NCI-H1436 treated with DMSO at 0.1 percent for 48 hours (cell line): ENCODE measurements around the gene FUT8.
A peak's percentile ranks its signal among the peaks of the same experiment; 100 is the strongest.

ENCODE experiments used
- DNase-seq: peaks from one replicate; lab custom pipeline; 2025; lab: John Stamatoyannopoulos, UW

The FUT8 gene

DNA sequence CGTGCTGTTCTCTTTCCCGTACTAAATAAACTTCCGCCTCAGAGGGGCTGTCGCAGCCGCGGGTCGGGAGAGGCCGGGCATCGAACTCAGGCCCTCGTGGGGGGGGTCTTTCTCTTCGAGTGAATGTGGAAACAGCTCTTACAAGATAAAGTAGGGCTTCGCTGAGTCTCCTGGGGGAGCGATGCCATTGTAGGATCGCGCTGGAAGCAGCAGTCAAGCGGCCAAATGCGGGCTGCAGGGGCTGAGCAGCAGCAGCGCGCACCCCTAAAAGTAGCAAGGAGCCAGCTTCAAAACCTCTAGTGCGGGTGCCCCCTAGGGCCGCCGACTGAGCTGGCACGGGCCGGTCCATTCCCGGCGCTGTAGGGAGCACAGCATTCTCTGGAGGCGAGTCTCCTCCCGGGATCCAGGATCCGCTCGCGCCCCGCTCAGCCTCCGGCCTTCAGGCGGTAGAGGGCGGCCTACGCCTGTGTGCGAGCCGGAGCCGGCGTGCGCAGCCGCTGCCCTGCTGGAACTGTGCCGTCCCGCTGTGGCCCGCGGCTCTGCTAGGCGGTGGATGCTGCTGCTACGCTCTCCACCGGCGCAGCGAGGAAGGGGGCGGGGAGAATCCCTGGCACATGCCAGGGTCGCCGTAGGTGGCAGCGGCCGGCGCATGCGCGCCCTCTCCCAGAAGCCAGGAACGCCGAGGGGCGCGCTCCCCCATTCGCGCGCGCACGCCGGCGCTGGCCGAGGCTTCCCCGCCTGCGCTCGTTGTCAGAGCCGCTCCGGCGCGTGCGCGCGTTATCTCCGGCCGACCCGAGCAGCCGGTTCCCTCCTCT is at the start of gene FUT8:
FUT8 (plus strand) TSS at position 699 of the 815 bp plus-strand sequence. CDS start 148,834 bp downstream, outside the sequence.
- peak; percentile 66 for DNase-seq

DNA sequence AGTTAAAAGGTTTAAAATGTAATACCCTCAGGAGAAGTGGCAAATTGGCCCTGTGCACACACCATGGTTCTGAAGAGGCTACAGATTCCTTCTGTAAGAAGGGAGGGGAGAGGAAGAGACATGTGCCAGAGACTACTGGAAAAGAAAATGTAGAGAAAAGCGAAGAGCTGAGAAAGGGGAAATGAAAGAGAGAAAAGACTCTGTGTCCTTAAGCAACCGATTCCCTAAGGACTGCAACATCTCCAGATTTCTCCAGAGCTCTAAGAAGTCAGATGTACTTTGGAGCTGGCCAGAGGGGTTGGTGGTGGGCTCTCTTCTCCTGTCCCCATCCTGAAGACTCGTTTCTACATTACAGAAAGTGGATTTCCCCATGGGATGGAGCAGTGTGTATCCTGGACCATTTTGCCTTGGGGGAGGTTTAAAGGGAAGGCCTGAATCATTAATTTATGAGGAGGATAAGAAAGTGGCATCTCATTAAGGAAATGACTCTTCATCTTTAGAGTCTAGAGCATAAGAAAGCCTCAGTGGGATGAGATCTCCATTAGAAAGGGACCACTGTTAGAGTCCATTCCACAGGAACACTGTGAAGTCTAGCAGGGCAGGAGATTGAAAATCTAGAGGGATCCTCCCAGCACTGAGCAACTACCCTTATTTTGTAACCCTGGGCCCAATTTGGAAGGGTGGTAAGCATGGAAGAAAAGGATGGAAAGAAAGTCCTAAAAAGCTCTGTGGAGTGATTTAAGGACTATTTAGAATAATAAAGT is 45.5 kb upstream of the FUT8 start:
- no peak for DNase-seq

DNA sequence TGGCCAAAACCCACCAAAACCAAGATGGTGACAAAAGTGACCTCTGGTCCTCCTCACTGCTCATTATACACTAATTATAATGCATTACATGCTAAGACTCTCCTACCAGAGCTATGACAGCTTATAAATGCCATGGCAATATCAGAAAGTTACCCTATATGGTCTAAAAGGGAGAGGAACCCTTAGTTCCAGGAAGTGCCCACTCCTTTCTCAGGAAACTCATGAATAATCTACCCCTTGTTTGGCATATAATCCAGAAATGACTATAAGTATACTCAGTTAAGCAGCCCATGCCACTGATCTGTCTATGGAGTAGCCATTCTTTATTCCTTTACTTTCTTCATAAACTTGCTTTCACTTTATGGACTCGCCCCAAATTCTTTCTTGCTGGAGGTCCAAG is 43.0 kb upstream of the FUT8 start:
- no peak for DNase-seq

DNA sequence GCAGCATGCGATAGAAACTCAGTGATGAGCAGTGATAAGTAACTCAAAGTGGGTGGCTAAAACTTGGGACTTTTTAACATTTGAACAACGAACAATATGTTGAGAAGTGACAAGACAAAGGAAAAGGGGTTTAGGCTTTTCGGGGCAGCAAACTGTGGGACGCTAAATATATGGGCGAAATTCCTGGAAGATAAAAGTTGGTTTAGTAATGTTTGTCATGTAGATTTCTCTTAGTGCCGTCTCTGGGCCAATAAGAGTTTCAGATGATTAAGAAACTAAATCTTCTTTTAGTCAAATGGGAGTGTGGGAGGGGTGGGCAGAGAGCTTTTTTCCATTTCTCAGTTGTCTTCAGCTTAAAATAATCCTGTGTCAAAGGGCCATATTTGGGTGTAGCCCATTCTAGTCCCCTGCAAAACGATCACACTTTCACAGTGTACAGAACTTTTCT is 41.7 kb upstream of the FUT8 start:
- no peak for DNase-seq

DNA sequence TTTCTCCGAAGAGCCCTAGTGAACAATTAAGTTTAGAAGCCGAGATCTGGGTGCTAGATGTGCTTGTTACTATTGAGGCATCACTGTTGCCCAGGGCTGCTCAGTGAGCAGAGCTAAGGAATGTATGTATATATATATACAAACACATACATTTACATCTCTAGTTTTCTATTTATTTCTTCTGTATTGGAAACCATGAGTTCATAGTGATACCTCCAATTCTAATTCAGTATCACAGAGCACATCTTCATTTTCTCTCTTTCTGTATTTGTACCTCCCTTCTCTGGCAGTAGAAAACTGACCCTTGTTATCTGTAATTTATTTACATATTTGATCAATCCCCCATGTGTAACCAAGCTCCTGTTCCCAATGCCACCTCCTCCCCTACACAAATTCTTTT is 40.7 kb upstream of the FUT8 start:
- no peak for DNase-seq

DNA sequence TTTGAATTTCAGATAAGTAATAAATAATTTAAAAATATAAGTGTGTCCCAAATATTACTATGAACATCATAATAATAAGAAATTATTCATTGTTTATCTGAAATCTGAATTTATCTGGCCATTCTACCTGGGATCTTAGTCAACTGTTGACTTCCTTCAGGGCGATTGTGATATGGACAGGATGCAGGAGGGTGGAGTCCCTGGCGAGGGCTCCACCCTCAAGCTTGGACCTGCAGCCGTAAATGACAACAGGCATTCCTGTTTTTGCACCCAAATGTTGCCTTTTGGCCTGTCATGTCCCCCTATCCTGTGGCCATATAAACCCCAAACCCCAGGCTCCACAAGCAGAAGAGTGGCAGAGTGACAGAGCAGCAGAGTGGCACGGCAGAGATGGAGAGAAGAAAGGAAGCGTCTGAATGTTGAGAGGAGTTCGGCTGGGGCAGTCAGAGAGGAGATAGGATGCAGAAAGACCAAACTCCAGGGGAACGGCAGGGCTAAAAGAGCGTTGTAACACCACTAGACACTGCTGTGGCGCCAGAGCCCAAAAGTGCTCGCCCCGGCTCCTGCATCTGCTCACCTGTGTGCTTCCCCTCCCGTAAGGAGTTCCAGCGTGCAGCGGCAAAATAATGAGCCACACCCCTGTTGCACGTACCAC is 39.4 kb upstream of the FUT8 start:
- DNase-seq: no peak

DNA sequence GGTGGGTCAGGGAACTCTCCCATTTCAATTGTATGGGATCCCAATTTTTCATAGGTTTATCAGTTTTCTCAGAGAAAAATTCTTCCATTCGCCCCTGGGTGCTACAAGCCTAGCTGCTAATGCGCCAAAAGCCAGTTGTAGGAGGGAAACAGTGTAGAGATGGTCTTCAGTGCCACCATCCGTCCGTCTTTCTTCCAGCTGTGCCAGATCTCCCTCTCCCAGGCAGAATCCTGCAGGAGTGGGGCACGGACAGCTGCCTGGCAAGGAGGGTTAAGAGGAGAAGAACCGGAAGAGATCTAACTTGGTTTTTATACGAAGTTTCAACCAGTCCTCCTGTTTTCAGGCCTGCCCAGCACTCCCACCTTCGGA is 38.9 kb upstream of the FUT8 start:
- no peak for DNase-seq

DNA sequence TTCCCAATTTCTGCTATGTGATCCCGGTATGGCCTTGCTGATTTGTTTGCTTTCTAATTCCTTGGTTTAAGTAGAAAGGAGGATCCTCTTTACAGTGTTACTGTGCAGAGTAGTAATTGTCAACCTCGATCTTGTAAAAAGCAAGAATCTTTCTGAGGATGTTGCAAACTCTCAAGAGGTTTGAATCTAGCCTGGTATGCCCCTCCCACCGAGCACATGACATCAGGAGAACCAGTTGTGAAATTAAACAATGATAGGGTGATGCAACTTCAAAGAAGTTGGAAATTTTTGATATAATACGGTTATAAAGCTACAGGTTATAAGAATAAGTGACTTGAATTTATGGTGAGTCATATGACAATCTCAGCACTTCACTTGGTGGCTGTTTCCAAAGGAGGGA is 35.0 kb upstream of the FUT8 start:
- no peak for DNase-seq

DNA sequence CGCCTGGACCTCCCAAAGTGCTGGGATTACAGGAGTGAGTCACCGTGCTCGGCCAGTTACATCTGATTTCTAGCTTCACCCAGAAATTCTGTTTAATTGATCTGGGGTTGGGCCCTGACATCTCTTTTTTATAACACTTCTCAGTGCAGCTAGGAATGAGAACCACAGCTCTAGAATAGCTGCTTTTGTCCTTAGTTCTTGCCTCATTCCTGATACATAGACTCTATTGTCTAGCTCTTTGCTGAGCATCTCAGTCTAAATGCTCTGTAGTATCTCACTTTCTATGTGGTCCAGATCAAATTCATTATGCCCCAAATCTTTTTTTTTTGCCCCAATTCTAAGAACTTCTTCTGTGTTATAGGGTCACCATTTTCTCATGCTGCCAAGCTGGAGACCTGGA is 29.9 kb upstream of the FUT8 start:
- DNase-seq: no peak

DNA sequence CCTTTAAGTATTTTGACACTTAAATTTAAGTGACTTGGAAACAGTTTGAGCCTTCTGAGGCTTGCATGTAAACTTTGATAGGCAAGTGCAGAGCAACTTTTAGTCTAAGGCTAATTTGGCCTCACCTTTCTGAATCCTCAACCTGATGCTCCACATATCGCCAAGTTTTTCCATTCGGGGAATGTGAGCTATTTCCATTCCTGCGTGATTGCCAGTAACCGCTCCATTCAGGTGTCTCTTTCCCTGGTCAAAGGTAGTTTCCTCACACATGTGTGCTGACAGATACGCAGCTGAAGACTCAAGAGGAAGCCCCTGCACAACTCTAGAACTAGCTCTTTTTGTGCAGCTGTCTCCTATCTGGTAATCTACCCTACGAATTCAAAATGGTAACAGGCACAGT is 25.4 kb upstream of the FUT8 start:
- DNase-seq: no peak

DNA sequence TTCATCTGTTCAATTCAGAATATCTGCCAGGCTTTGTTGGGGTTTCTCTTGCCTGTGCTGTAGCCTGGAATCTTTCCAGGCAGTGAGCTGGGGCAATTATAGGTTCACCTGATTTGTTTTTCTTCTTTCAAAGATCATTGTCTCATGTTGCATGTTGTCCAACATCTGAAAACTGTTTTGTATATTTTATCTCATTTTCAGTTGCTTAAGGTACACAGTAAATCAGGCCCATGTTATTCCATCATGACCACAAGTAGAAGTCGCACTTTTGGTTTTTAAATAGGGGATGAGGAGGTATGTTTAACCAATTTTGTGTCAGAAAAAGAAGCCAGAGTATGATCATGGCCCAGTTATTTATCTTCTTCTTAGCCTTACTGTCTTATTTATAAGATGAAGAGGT is 24.9 kb upstream of the FUT8 start:
- no peak for DNase-seq

DNA sequence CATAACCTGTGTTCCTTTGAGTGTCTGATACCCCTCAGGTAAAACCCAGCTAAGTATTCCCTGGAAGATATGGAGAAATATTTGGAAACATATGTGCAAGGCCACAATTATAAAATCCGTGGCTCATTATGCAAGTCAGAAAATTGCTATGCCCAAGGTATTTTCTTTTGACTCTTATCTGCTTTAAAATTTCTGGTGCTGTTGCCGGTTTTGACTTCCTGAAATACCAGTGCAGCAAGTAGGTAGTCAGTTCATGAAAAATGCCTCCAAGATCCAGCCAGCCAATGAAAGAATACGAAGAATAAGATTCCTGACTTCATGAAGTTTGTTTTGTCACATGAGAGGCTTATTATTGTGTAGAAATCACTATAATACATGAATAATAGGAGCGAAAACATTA is 20.2 kb upstream of the FUT8 start:
- no peak for DNase-seq

DNA sequence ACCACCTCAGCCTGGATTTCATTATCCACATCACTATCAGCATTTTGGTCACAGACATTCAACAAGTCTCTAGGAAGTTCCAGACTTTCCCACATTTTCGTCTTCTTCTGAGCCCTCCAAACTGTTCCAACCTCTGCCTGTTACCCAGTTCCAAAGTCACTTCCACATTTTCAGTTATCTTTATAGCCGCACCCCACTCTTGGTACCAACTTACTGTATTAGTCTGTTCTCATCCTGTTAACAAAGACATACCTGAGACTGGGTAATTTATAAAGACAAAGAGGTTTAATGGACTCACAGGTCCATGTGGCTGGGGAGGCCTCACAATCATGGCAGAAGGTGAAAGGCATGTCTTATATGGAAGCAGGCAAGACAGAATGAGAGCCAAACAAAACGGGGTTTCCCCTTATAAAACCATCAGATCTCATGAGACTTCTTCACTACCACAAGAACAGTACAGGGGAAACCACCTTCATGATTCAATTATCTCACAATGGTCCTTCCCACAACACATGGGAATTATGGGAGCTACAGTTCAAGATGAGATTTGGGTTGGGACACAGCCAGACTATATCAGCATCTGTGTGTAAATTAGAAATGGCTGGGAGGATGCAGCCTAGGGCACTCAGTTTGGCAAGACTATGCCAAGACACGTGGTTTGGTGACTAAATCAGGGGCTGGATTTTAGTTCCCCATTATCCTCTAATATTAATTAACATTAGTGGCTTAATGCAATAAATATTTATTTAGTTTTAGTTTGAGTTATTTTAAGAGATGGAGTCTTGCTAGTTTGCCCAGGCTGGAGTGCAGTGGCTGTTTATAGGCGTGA is 16.2 kb upstream of the FUT8 start:
- DNase-seq: no peak

DNA sequence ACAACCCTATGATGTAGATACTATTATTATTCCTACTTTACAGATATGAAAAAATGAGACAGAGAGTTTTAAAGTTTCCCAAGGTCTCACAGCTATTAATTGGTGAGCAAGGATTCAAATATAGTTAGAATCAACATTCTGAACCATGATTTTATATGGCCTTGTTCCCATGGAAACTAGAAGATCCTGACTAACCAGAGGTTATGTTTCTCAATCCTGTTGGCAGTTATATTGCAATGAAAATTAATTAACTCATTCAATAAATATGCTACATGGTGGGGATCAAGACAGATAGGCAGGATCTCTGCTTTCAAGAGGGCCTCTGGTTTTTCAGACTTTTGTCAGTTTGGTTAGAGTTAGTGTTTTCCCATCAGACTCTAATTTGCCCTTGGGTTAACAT is 9.3 kb upstream of the FUT8 start:
- DNase-seq: no peak

DNA sequence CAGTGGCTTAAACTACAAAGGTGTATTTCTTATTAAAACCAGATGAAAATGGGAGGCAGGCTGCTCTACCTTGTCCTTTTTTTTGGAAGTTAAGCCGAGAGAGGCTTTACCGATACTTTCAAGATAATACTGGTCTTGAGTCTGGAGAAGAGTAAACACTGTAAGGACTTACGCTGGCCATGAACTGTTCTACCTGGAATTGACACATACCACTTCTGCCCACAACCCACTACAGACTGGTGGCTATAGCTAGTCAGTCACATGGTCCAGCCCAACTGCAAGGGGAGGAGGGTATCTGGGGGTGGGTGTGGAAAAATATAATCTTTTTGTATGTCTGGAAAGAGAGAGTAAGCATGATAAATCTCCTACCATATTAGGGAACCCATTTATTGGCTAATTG is 4.4 kb upstream of the FUT8 start:
- no peak for DNase-seq

DNA sequence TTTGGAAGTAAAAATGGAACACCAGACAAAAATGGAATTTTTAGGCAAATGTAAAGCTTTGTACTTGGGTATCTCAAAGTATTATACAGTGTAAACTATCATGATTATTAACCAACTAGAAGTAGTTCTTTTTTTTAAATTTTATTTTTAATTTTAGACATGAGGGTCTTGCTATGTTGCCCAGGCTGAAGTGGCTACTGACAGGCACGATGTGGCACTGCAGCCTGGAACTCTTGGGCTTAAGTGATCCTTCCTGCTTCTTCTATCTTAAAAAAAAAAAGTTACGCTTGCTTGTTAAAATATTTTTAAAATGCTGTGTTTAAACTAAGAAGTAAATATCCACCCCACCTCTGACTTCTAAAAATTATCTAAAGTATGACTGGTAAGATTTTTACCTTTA is 1.9 kb upstream of the FUT8 start:
- DNase-seq: no peak

DNA sequence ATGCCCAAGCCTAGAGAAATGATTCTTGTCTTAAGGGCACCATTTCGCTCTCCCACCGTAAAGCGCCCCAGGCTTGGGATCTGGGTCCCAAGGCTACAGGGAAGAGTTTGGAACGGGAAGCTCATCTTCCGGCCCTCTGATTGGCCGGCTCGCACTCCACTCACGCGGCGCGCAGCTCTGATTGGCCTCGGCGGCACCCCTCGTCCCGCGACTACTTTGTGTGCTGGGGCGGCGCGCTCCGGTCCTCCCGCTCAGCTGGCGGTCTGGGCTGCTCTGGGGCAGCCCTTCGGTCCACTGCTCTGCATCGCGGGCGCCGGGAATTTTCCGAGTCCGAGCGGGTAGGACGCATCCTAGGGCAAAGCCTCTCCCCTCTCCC is 886 bp upstream of the FUT8 start:
- peak; percentile 41 for DNase-seq

DNA sequence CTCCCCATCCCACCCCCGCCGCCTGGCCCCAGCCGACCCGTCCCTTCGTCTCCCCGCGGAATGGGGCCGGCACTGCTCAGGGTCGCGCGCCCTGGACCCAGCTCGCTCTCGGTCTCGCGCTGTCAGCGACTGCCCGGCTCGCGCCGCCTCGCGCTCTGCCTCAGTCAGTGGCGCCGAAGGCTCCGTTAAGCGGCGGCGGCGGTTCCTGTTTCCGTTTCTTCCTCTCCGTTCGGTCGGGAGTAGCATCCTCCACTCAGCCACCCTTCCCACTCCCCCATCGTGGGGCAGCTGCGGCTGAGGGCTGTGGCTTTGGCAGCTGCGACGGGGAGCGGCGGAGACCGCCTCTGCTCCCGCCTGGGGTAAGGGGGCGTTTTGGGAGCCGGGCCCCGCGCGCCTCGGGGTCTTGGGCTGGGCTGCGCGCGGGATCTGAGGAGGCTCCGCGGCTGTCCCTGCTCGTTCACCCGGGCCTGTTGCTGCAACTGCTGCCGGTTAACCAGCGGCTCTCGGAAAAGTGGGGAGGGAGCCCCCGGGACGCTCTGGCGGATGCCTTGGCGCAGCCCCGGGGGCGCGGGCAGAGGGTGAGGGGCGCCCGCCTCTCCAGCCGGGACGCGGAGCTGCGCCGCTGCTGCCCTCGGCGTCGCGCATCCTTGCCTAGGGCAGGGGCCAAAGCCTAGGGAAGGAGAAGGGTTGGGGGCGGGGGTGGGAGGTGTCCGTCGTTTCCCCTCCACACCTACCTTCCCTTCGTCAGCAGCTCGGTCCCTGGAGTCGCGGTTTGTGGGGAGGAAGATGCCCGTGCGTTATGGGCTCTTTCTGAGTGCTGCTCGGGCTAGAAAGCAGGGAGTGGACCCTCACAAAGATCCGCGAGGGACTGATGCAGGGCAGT is 567 bp downstream of the FUT8 start:
- DNase-seq: no peak

DNA sequence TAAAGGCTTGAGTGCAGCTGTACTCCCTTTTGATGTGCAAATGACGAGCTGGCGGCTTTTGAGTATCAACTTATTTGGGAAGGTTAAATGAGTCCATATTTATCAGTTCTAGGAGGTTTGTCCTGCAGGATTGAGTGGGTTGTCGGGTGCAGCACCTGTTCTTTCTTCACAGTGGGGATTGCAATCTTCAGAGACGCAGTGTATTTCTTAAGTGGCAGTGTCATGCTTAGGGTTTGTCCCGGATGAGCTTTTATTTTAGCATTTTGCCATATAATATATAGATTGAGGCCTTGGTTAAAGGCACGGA is 1.2 kb downstream of the FUT8 start:
- no peak for DNase-seq

DNA sequence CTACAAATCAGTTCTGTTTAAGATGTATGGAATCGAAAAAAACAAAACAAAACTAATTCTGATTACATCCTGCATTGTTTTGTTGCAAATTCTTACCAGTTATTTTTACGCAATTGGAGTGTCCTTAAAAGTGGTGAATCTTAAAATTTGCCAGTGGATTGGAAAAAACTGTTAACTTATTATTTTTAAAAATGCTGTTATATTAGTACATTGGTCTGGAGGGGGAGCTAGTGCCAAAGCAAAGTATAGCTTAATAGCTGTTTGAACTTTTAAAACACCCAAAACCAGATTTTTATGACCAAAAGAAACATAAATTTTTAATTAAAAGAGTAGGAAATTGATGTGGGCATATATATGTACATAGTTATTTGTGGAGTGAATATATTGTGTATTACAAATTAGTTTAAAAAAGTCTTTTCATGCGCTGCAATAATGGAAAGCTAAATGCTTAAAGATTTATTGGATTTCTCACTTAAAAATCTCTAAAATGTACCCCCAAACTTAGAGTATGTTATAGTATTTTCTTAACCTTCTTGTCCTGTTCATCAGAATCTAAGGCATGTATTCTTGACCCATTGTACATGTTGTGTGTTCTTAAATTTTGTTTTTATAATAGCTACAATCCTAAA is 2.5 kb downstream of the FUT8 start:
- DNase-seq: no peak

DNA sequence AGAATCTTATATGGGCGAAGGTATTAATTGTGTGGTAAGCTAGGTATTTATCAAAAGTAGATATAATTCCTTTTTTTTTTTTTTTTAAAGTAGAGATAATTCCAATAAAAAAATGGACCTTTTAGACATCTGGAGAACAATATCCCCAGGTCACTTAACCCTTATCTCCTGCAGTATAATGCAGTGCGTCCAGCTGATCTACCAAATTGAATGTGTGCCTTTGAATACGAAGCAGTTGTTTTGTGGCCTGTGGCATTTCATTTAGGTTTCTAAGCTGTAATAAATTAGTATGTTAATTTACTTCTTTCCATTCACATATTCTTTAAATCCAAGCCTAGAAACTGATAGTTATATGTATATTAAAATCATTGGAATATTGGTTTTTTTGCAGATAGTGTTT is 3.1 kb downstream of the FUT8 start:
- no peak for DNase-seq
